Thyroid gland (tissue), 4 donors: ENCODE results near the gene MORC1. TPM values are rescaled to one million over a fixed set of nuclear protein-coding genes. Genes with fewer than 3 reads are reported as not detected.

Experiments used
- DNase-seq, 2 donors: peaks; one replicate each; pipeline ENCODE4 v3.0.0-alpha.2; 2019
- H3K27ac ChIP-seq, 3 donors: fragments of 200-600 bp; sonication (generic); 1 replicate in 2 of 3; 2 replicates in 1 of 3; pipeline ENCODE4 v1.5.1; 2016 to 2019; ENCODE audit warnings: mild to moderate bottlenecking in 1 of 3, moderate library complexity in 1 of 3
- H3K27me3 ChIP-seq: fragments of 200-600 bp; sonication (generic); one replicate; pipeline ENCODE4 v1.5.1; 2019
- H3K36me3 ChIP-seq, 2 donors: fragments of 200-600 bp; sonication (generic); one replicate each; pipeline ENCODE4 v1.5.1; 2016 to 2019
- H3K4me1 ChIP-seq, 2 donors: fragments of 200-600 bp; sonication (generic); one replicate each; pipeline ENCODE4 v1.5.1; 2017 to 2019
- H3K4me3 ChIP-seq, 3 donors: fragments of 200-600 bp; sonication (generic); replicated peaks in 1 of 3; 1 replicate in 2 of 3; 2 replicates in 1 of 3; pipeline ENCODE4 v1.5.1; 2016; ENCODE audit warnings: mild to moderate bottlenecking in 1 of 3
- H3K9me3 ChIP-seq: fragments of 200-600 bp; sonication (generic); one replicate; pipeline ENCODE4 v1.5.1; 2017
- POLR2A ChIP-seq, 2 donors: fragments of 450-650 bp; IDR thresholded peaks; one replicate each; pipeline ENCODE4 v1.6.1; 2017; ENCODE audit warnings: antibody characterized with exemption in 2 of 2, mild to moderate bottlenecking in 2 of 2, moderate library complexity in 1 of 2
- WGBS, 2 donors: methylation state at CpG; one replicate each; pipeline ENCODE4 v1.1.5; 2017; 5-methylcytosine and 5-hydroxymethylcytosine counted together
- intact Hi-C: fragments of 100-400 bp; cut with DNase I; formaldehyde crosslinking; loops from one replicate; pipeline ENCODE4 v1.15.1; 2023
- total RNA-seq, 4 donors: library from RNA; depleted of rRNA; stranded (reverse); fragments of >200 nt; gene quantifications; one replicate each; pipeline ENCODE4 v1.2.3, GENCODE V29; 2016
- TF ChIP-seq, protein P1 (sequence below), 6 experiments: fragments of 200-600 bp in 3 of 6; fragments of 450-650 bp in 3 of 6; sonication (generic) in 3 of 6; IDR thresholded peaks; one replicate each; pipeline ENCODE4 v1.5.1; 2016 to 2019; ENCODE audit warnings: antibody characterized with exemption in 6 of 6, mild to moderate bottlenecking in 2 of 6, inconsistent platforms in 1 of 6, moderate library complexity in 1 of 6

The MORC1 gene
- total RNA-seq, 4 donors from 2014 or later = 0.13 TPM; not detected in 3

DNA sequence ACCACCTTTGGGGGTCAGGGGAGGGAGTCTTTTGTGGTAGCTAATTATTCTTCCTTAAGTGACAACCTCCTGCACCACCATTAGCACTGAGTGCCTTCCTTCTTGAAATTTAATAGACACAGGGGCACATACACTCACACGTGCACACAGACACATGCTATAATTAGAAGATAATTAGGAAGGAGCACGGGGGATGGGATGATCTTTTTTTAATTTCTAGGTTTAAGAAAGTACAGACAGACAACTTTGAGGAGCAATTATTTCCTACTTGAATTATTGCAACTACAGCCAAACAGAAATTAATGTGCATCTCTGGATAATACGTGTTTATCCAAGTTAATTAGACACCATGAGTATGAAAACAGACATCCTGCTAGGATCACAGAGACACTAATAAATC is 119.5 kb downstream of the MORC1 start:
- no peak for DNase-seq
- Histone ChIP-seq H3K27me3 (no peaks in the 10 kb centered on the region), H3K4me3 (no peak overlapping the region), H3K9me3 (no peaks in the 10 kb centered on the region), H3K27ac (no peak overlapping the region), H3K36me3 (no peaks in the 10 kb centered on the region), H3K4me1 (no peaks in the 10 kb centered on the region)
- no peak for TF ChIP-seq POLR2A (IDR thresholded peaks at IDR 0.05)
- TF ChIP-seq, protein P1, sequence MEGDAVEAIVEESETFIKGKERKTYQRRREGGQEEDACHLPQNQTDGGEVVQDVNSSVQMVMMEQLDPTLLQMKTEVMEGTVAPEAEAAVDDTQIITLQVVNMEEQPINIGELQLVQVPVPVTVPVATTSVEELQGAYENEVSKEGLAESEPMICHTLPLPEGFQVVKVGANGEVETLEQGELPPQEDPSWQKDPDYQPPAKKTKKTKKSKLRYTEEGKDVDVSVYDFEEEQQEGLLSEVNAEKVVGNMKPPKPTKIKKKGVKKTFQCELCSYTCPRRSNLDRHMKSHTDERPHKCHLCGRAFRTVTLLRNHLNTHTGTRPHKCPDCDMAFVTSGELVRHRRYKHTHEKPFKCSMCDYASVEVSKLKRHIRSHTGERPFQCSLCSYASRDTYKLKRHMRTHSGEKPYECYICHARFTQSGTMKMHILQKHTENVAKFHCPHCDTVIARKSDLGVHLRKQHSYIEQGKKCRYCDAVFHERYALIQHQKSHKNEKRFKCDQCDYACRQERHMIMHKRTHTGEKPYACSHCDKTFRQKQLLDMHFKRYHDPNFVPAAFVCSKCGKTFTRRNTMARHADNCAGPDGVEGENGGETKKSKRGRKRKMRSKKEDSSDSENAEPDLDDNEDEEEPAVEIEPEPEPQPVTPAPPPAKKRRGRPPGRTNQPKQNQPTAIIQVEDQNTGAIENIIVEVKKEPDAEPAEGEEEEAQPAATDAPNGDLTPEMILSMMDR (IDR thresholded peaks at IDR 0.05) = no peak
- intact Hi-C loops = no loop called here
- WGBS, 2 donors = 65 to 74% methylated on average over 3 of the region's 3 CpGs

DNA sequence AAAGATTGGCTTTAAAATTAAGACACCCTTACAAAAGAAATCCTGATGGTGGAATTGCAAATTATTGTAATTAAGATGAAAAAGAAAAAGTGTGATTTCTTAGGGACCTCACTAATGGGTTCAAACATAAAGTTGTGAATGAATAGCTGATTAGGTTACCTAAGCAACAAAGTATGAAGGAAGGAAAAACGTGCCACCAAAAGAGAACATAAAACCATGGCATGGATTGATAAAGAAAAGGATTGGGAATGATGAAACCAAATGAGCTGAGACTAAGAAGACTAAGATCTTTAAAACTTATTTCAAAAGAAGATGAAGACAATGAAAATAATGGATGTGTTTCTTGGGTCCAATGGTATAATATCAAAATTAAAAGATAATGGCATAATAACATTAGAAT is 132.1 kb downstream of the MORC1 start:
- Histone ChIP-seq H3K4me3 (no peak overlapping the region), H3K36me3 (no peaks in the 10 kb centered on the region), H3K4me1 (no peaks in the 10 kb centered on the region), H3K27me3 (no peaks in the 10 kb centered on the region), H3K27ac (no peak overlapping the region), H3K9me3 (no peaks in the 10 kb centered on the region)
- intact Hi-C loops = no loop called here
- no peak for DNase-seq
- TF ChIP-seq POLR2A (IDR thresholded peaks at IDR 0.05) = no peak
- TF ChIP-seq, protein P1 (IDR thresholded peaks at IDR 0.05) = no peak
- WGBS, 2 donors = 4 to 10% methylated on average over 1 of the region's 1 CpG

DNA sequence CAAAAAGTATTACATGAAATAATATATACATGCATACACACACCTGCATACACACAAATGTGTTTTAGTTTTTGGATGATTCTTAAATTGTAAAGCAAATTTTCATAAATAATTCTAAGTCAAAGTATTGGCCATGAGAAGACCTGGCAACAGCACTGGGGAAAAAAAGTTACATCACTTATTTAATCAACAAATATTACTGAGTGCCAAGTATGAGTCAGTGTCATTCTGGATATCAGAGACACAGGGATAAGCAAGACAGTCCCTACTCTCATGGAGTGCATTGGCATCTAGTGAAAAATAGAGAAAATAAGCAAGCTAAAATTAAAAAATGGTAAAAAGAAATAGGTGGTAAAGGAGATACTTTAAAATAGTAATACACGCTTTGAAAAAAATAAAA is 134.9 kb downstream of the MORC1 start:
- no peaks in the 10 kb centered on the region for H3K36me3 ChIP-seq
- no peak overlapping the region for H3K27ac ChIP-seq
- intact Hi-C loops = no loop called here
- DNase-seq = no peak
- no peaks in the 10 kb centered on the region for H3K9me3 ChIP-seq
- no peak for TF ChIP-seq POLR2A (IDR thresholded peaks at IDR 0.05)
- TF ChIP-seq, protein P1 (IDR thresholded peaks at IDR 0.05) = no peak
- no peaks in the 10 kb centered on the region for H3K27me3 ChIP-seq
- no peaks in the 10 kb centered on the region for H3K4me1 ChIP-seq
- 92 to 99% methylated on average over 1 of the region's 1 CpG for WGBS, 2 donors
- H3K4me3 ChIP-seq = no peak overlapping the region

DNA sequence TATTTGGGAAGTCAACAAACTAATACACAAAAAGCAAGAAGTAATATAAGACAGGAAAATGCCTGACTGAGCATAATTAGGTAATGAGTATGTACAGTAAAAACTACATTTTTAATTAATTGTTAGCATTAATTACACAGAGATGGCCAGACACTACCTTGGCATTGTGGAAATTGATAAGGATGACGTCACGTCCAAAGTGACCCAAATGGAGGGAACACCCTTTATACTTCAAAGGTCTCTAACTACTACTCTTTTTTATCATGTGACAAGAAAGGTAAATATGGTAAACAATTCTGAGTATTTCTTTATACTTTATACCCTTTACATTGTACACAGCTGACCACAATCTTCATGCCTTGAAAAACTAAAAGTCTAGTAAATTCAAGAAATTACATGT is 141.9 kb downstream of the MORC1 start:
- Histone ChIP-seq H3K9me3 (no peaks in the 10 kb centered on the region), H3K27ac (no peak overlapping the region), H3K4me3 (no peak overlapping the region), H3K27me3 (no peaks in the 10 kb centered on the region), H3K4me1 (no peaks in the 10 kb centered on the region), H3K36me3 (no peaks in the 10 kb centered on the region)
- intact Hi-C loops = no loop called here
- WGBS, 2 donors = 73 to 89% methylated on average over 2 of the region's 2 CpGs
- DNase-seq = no peak
- TF ChIP-seq POLR2A (IDR thresholded peaks at IDR 0.05) = no peak
- TF ChIP-seq, protein P1 (IDR thresholded peaks at IDR 0.05) = no peak

DNA sequence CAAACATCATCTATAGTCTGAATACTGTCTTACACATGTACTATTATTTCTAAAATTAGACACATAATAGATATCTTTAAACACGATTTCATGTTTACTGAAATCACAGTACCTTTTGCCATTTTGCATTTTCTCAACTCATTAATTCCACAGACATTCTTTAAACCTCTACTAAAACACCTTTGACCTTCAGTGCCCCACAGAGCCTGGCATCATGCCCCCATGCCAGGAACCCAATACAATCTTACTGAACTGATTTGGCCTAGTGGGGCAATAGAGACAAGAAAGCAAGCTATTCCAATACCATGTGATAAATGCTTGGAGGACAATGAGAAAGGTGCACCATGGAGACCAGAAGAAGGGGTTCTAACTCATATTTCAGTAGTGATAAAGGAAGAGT is 144.9 kb downstream of the MORC1 start:
- Histone ChIP-seq H3K4me1 (no peaks in the 10 kb centered on the region), H3K36me3 (no peaks in the 10 kb centered on the region), H3K9me3 (no peaks in the 10 kb centered on the region), H3K27me3 (no peaks in the 10 kb centered on the region), H3K27ac (no peak overlapping the region), H3K4me3 (no peak overlapping the region)
- WGBS, 2 donors = 79 to 87% methylated on average over 1 of the region's 1 CpG
- intact Hi-C loops = no loop called here
- no peak for DNase-seq
- TF ChIP-seq POLR2A (IDR thresholded peaks at IDR 0.05) = no peak
- TF ChIP-seq, protein P1 (IDR thresholded peaks at IDR 0.05) = no peak
